ENCODE data around the gene IL20.

The IL20 gene

GRCh38 chr1:206873603-206874188, 8.3 kb downstream of the IL20 start:
- no peak for TF ChIP-seq CTCF (conservative IDR thresholded peaks at IDR 0.05; ENCODE audit: low read depth, low read length)
- DNase-seq (ENCODE audit: low read depth) = no peak
- no peak overlapping the region for H3K4me3 ChIP-seq (ENCODE audit: low read length)

GRCh38 chr1:206875752-206876377, 10.4 kb downstream of the IL20 start:
- H3K4me3 ChIP-seq (ENCODE audit: low read length) = no peak overlapping the region
- TF ChIP-seq CTCF (conservative IDR thresholded peaks at IDR 0.05; ENCODE audit: low read depth, low read length) = no peak
- DNase-seq (ENCODE audit: low read depth) = no peak

GRCh38 chr1:206878456-206878855, 13.0 kb downstream of the IL20 start:
- TF ChIP-seq CTCF (conservative IDR thresholded peaks at IDR 0.05; ENCODE audit: low read depth, low read length) = peak; percentile 15
- no peak for DNase-seq (ENCODE audit: low read depth)
- H3K4me3 ChIP-seq (ENCODE audit: low read length) = no peak overlapping the region

- DNase-seq (ENCODE audit: low read depth) = no peak
- no peak for TF ChIP-seq CTCF (conservative IDR thresholded peaks at IDR 0.05; ENCODE audit: low read depth, low read length)
- no peak overlapping the region for H3K4me3 ChIP-seq (ENCODE audit: low read length)
These were observed 14.9 kb downstream of the IL20 start for GRCh38 chr1:206880314-206880713.

GRCh38 chr1:206882555-206882954, 17.1 kb downstream of the IL20 start:
- no peak overlapping the region for H3K4me3 ChIP-seq (ENCODE audit: low read length)
- peak; percentile 20 for TF ChIP-seq CTCF (conservative IDR thresholded peaks at IDR 0.05; ENCODE audit: low read depth, low read length)
- no peak for DNase-seq (ENCODE audit: low read depth)

- DNase-seq (ENCODE audit: low read depth) = no peak
- no peak for TF ChIP-seq CTCF (conservative IDR thresholded peaks at IDR 0.05; ENCODE audit: low read depth, low read length)
- no peak overlapping the region for H3K4me3 ChIP-seq (ENCODE audit: low read length)
These were observed 17.7 kb downstream of the IL20 start for GRCh38 chr1:206883160-206883559.

- no peak overlapping the region for H3K4me3 ChIP-seq (ENCODE audit: low read length)
- no peak for DNase-seq (ENCODE audit: low read depth)
- TF ChIP-seq CTCF (conservative IDR thresholded peaks at IDR 0.05; ENCODE audit: low read depth, low read length) = no peak
These were observed 18.5 kb downstream of the IL20 start for GRCh38 chr1:206883876-206884275.

Data from retinal pigment epithelial cell (primary cell).